Mesodermal cell (in vitro differentiated cells): Measurements from ENCODE around the gene MXD3.
"Not testable (repeated sequence)": the region's sequence is repeated elsewhere in the genome, so short reads cannot be mapped to it uniquely, and the experiment has no call there.

Experiments used
- H3K27ac ChIP-seq: 2 replicates; pipeline ENCODE4 v1.7.0; 2013; ENCODE audit warnings: mild to moderate bottlenecking, low read depth, low read length, moderate library complexity; ENCODE audit not compliant: severe bottlenecking
- H3K36me3 ChIP-seq: 2 replicates; pipeline ENCODE4 v1.7.1; 2013; ENCODE audit warnings: mild to moderate bottlenecking, low read length, moderate library complexity; ENCODE audit not compliant: control insufficient read depth, insufficient read depth
- H3K4me1 ChIP-seq: one replicate; pipeline ENCODE4 v1.7.1; 2013; ENCODE audit warnings: mild to moderate bottlenecking, low read length; ENCODE audit not compliant: insufficient read depth, control insufficient read depth, poor library complexity, severe bottlenecking
- H3K4me3 ChIP-seq: 2 replicates; pipeline ENCODE4 v1.7.0; 2013; ENCODE audit warnings: low read length, control low read depth, mild to moderate bottlenecking; ENCODE audit not compliant: insufficient read depth, poor library complexity, severe bottlenecking; ENCODE audit errors: extremely low read depth
- H3K9me3 ChIP-seq: 2 replicates; pipeline ENCODE4 v1.7.1; 2013; ENCODE audit warnings: mild to moderate bottlenecking, low read length, moderate library complexity; ENCODE audit not compliant: control insufficient read depth
- WGBS, 2 experiments: methylation state at CpG; one replicate each; pipeline ENCODE4 v1.1.5; 2013; ENCODE audit warnings: missing lambda C conversion rate in 2 of 2; ENCODE audit not compliant: insufficient coverage in 2 of 2; 5-methylcytosine and 5-hydroxymethylcytosine counted together

The MXD3 gene

GRCh38 chr5:177276886-177277285 lies 34.8 kb downstream of the MXD3 start:
- WGBS, 2 experiments = no CpG with 5 or more reads among the region's 1 CpG
- no peak overlapping the region for H3K4me3 ChIP-seq
- H3K27ac ChIP-seq = no peak overlapping the region
- H3K36me3 ChIP-seq = peaks cover 90% of the 10 kb centered on the region
- no peaks in the 10 kb centered on the region for H3K4me1 ChIP-seq
- H3K9me3 ChIP-seq = no peaks in the 10 kb centered on the region

GRCh38 chr5:177275883-177276282 lies 35.8 kb downstream of the MXD3 start:
- no peak overlapping the region for H3K27ac ChIP-seq
- no peak overlapping the region for H3K4me3 ChIP-seq
- H3K4me1 ChIP-seq = no peaks in the 10 kb centered on the region
- peaks cover 89% of the 10 kb centered on the region for H3K36me3 ChIP-seq
- 96% methylated on average over 3 of the region's 6 CpGs; no CpG with 5 or more reads in 1 of the 2 experiments for WGBS, 2 experiments
- no peaks in the 10 kb centered on the region for H3K9me3 ChIP-seq

GRCh38 chr5:177271113-177271512 lies 40.6 kb downstream of the MXD3 start:
- 95 to 100% methylated on average over 2 to 3 of the region's 4 CpGs for WGBS, 2 experiments
- Histone ChIP-seq H3K27ac (no peak overlapping the region), H3K36me3 (peaks cover 93% of the 10 kb centered on the region), H3K9me3 (no peaks in the 10 kb centered on the region), H3K4me1 (no peaks in the 10 kb centered on the region), H3K4me3 (no peak overlapping the region)

- Histone ChIP-seq H3K36me3 (peaks cover 93% of the 10 kb centered on the region), H3K4me1 (no peaks in the 10 kb centered on the region), H3K27ac (no peak overlapping the region), H3K9me3 (no peaks in the 10 kb centered on the region), H3K4me3 (no peak overlapping the region)
- WGBS, 2 experiments = 98% methylated on average over 3 of the region's 3 CpGs; no CpG with 5 or more reads in 1 of the 2 experiments
Observed at GRCh38 chr5:177270653-177271052, 41.0 kb downstream of the MXD3 start.

GRCh38 chr5:177269976-177270375 lies 41.7 kb downstream of the MXD3 start:
- peaks cover 93% of the 10 kb centered on the region for H3K36me3 ChIP-seq
- no peak overlapping the region for H3K4me3 ChIP-seq
- H3K27ac ChIP-seq = no peak overlapping the region
- WGBS, 2 experiments = 94% methylated on average over 3 of the region's 3 CpGs; no CpG with 5 or more reads in 1 of the 2 experiments
- H3K9me3 ChIP-seq = no peaks in the 10 kb centered on the region
- no peaks in the 10 kb centered on the region for H3K4me1 ChIP-seq

GRCh38 chr5:177269232-177269895 lies 42.3 kb downstream of the MXD3 start:
- Histone ChIP-seq H3K27ac (no peak overlapping the region), H3K9me3 (no peaks in the 10 kb centered on the region), H3K4me1 (no peaks in the 10 kb centered on the region), H3K4me3 (no peak overlapping the region), H3K36me3 (peaks cover 92% of the 10 kb centered on the region)
- 92 to 96% methylated on average over 4 of the region's 7 CpGs for WGBS, 2 experiments

- Histone ChIP-seq H3K4me1 (no peaks in the 10 kb centered on the region), H3K36me3 (peaks cover 91% of the 10 kb centered on the region), H3K9me3 (no peaks in the 10 kb centered on the region), H3K27ac (no peak overlapping the region), H3K4me3 (no peak overlapping the region)
- WGBS, 2 experiments = 98 to 99% methylated on average over 15 of the region's 16 CpGs
Observed at GRCh38 chr5:177265395-177265794, 46.3 kb downstream of the MXD3 start.

- 100% methylated on average over 1 of the region's 1 CpG for WGBS, 2 experiments
Observed at GRCh38 chr5:177264178-177264577, 47.5 kb downstream of the MXD3 start.

GRCh38 chr5:177261510-177261909 lies 50.2 kb downstream of the MXD3 start:
- no peaks in the 10 kb centered on the region for H3K4me1 ChIP-seq
- 100% methylated on average over 1 of the region's 1 CpG for WGBS, 2 experiments
- H3K9me3 ChIP-seq = no peaks in the 10 kb centered on the region
- peaks cover 94% of the 10 kb centered on the region for H3K36me3 ChIP-seq
- H3K4me3 ChIP-seq = no peak overlapping the region
- H3K27ac ChIP-seq = no peak overlapping the region

More at GRCh38 chr5:177264178-177264577, 47.5 kb downstream of the MXD3 start:
- Histone ChIP-seq H3K27ac (no peak overlapping the region), H3K36me3 (peaks cover 91% of the 10 kb centered on the region), H3K4me3 (no peak overlapping the region), H3K9me3 (no peaks in the 10 kb centered on the region), H3K4me1 (no peaks in the 10 kb centered on the region)

GRCh38 chr5:177260961-177261360 lies 50.7 kb downstream of the MXD3 start:
- no peaks in the 10 kb centered on the region for H3K4me1 ChIP-seq
- no peak overlapping the region for H3K27ac ChIP-seq
- H3K4me3 ChIP-seq = no peak overlapping the region
- peaks cover 94% of the 10 kb centered on the region for H3K36me3 ChIP-seq
- no peaks in the 10 kb centered on the region for H3K9me3 ChIP-seq
- 75 to 100% methylated on average over 1 to 4 of the region's 7 CpGs for WGBS, 2 experiments

GRCh38 chr5:177258711-177259110 lies 53.0 kb downstream of the MXD3 start:
- H3K9me3 ChIP-seq, H3K4me1 ChIP-seq, H3K4me3 ChIP-seq, H3K27ac ChIP-seq: not testable (repeated sequence)
- H3K36me3 ChIP-seq = peaks cover 95% of the 10 kb centered on the region
- 92 to 94% methylated on average over 3 to 6 of the region's 7 CpGs for WGBS, 2 experiments
